KMS-11 (cell line): ENCODE measurements around the gene IGSF5.

Source experiments
- H2AFZ ChIP-seq: fragments of 200-600 bp; sonication (generic); 2 replicates; pipeline ENCODE4 v1.6.1; 2016; ENCODE audit warnings: antibody characterized with exemption, mixed run types, low read depth
- H3K27ac ChIP-seq: fragments of 200-600 bp; sonication (generic); 2 replicates; pipeline ENCODE4 v1.6.1; 2016; ENCODE audit warnings: mild to moderate bottlenecking, mixed run types
- H3K27me3 ChIP-seq: fragments of 200-600 bp; sonication (generic); 2 replicates; pipeline ENCODE4 v1.6.1; 2017; ENCODE audit warnings: mild to moderate bottlenecking, low read depth, mixed run types, moderate library complexity; ENCODE audit not compliant: insufficient read depth
- H3K36me3 ChIP-seq: fragments of 200-600 bp; sonication (generic); 2 replicates; pipeline ENCODE4 v1.6.1; 2017; ENCODE audit warnings: mild to moderate bottlenecking, mixed run types; ENCODE audit not compliant: insufficient read depth
- H3K4me1 ChIP-seq: fragments of 200-600 bp; sonication (generic); 2 replicates; pipeline ENCODE4 v1.6.1; 2016; ENCODE audit warnings: mild to moderate bottlenecking, low read depth, mixed run types; ENCODE audit not compliant: poor library complexity, severe bottlenecking
- H3K4me2 ChIP-seq: fragments of 200-600 bp; sonication (generic); 2 replicates; pipeline ENCODE4 v1.7.0; 2016; ENCODE audit warnings: mild to moderate bottlenecking, mixed run types
- H3K4me3 ChIP-seq: fragments of 200-600 bp; sonication (generic); IDR thresholded peaks from 2 replicates; pipeline ENCODE4 v1.6.1; 2017; ENCODE audit warnings: low read depth, low read length, mixed read lengths; ENCODE audit not compliant: insufficient read depth
- H3K79me2 ChIP-seq: fragments of 200-600 bp; sonication (generic); 2 replicates; pipeline ENCODE4 v1.6.1; 2016; ENCODE audit warnings: low read depth, mixed run types; ENCODE audit not compliant: insufficient read depth
- H3K9ac ChIP-seq: fragments of 200-600 bp; sonication (generic); 2 replicates; pipeline ENCODE4 v1.6.1; 2016; ENCODE audit warnings: mild to moderate bottlenecking, mixed run types
- H4K20me1 ChIP-seq: fragments of 200-600 bp; sonication (generic); 2 replicates; pipeline ENCODE4 v1.6.1; 2016; ENCODE audit warnings: mild to moderate bottlenecking, mixed run types; ENCODE audit not compliant: insufficient read depth
- TF ChIP-seq, protein P1 (sequence below): fragments of 200-600 bp; sonication (generic); conservative IDR thresholded peaks from 2 replicates; pipeline ENCODE4 v1.6.1; 2017; ENCODE audit warnings: low read depth, mild to moderate bottlenecking, antibody characterized with exemption, low read length, moderate library complexity, mixed read lengths

IGSF5 gene

DNA sequence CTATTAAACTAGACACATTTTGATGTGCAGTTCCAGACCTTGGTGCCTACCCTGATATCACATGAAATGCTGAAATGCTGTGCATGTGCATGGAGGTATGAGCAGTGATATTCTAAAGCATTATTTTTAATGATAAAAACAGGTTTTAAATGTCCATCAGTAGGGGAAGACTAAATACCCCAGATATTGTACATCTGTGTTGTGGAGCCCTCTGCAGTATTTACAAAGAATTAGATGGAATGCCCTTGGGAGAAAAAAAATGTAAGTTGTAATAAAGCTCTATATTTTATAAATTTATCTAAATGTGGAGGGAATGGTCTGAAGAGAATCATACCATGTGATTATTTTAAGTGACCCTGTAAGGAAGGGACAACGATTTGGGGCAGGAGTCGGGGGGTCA lies 39.1 kb upstream of the IGSF5 start:
- TF ChIP-seq, protein P1, sequence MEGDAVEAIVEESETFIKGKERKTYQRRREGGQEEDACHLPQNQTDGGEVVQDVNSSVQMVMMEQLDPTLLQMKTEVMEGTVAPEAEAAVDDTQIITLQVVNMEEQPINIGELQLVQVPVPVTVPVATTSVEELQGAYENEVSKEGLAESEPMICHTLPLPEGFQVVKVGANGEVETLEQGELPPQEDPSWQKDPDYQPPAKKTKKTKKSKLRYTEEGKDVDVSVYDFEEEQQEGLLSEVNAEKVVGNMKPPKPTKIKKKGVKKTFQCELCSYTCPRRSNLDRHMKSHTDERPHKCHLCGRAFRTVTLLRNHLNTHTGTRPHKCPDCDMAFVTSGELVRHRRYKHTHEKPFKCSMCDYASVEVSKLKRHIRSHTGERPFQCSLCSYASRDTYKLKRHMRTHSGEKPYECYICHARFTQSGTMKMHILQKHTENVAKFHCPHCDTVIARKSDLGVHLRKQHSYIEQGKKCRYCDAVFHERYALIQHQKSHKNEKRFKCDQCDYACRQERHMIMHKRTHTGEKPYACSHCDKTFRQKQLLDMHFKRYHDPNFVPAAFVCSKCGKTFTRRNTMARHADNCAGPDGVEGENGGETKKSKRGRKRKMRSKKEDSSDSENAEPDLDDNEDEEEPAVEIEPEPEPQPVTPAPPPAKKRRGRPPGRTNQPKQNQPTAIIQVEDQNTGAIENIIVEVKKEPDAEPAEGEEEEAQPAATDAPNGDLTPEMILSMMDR, result no peak
- Histone ChIP-seq H3K9ac (no peak overlapping the region), H3K79me2 (no peaks in the 10 kb centered on the region), H3K27ac (no peak overlapping the region), H3K4me2 (no peak overlapping the region), H3K36me3 (no peaks in the 10 kb centered on the region), H2AFZ (no peak overlapping the region), H3K4me3 (no peak overlapping the region), H4K20me1 (no peaks in the 10 kb centered on the region), H3K4me1 (no peaks in the 10 kb centered on the region), H3K27me3 (no peaks in the 10 kb centered on the region)

GRCh38 chr21:39707316-39707715 lies 37.7 kb upstream of the IGSF5 start:
- Histone ChIP-seq H3K4me3 (no peak overlapping the region), H3K4me2 (no peak overlapping the region), H3K27me3 (no peaks in the 10 kb centered on the region), H4K20me1 (no peaks in the 10 kb centered on the region), H3K79me2 (no peaks in the 10 kb centered on the region), H3K9ac (no peak overlapping the region), H3K4me1 (no peaks in the 10 kb centered on the region), H3K27ac (no peak overlapping the region), H2AFZ (no peak overlapping the region), H3K36me3 (no peaks in the 10 kb centered on the region)
- TF ChIP-seq, protein P1, result no peak

DNA sequence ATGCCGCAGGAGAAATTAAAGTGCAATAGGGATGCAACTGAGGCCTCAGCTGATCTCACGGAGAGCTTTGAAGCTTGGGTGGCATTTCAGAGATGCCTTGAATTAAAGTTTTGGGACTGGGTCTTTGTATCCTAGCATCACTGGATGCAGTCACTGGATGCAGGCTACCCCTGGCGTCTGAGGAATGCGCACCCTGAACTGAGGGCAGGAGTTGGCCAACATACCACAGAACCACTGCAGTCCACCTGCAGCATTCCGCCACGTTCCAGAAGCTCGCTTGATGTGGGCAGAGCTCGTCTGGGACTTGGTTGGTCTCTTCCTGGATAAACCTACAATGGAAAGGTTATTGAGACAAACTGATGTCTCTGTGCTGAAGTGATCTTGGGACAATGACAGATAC lies 34.1 kb upstream of the IGSF5 start:
- H3K4me1 ChIP-seq, result no peaks in the 10 kb centered on the region
- no peak overlapping the region for H3K27ac ChIP-seq
- no peaks in the 10 kb centered on the region for H3K27me3 ChIP-seq
- H3K4me2 ChIP-seq, result no peak overlapping the region
- TF ChIP-seq, protein P1, result no peak
- no peaks in the 10 kb centered on the region for H3K79me2 ChIP-seq
- no peaks in the 10 kb centered on the region for H4K20me1 ChIP-seq
- no peak overlapping the region for H3K9ac ChIP-seq
- no peak overlapping the region for H2AFZ ChIP-seq
- H3K36me3 ChIP-seq, result no peaks in the 10 kb centered on the region
- H3K4me3 ChIP-seq, result no peak overlapping the region

GRCh38 chr21:39712273-39712672 lies 32.7 kb upstream of the IGSF5 start:
- H3K4me3 ChIP-seq, result no peak overlapping the region
- TF ChIP-seq, protein P1, result no peak
- no peaks in the 10 kb centered on the region for H4K20me1 ChIP-seq
- H2AFZ ChIP-seq, result no peak overlapping the region
- no peak overlapping the region for H3K4me2 ChIP-seq
- H3K9ac ChIP-seq, result no peak overlapping the region
- H3K36me3 ChIP-seq, result no peaks in the 10 kb centered on the region
- H3K79me2 ChIP-seq, result no peaks in the 10 kb centered on the region
- no peak overlapping the region for H3K27ac ChIP-seq
- H3K27me3 ChIP-seq, result no peaks in the 10 kb centered on the region
- H3K4me1 ChIP-seq, result no peaks in the 10 kb centered on the region
